ENCODE results near the gene PPP6R3. TPM values are rescaled to one million over a fixed set of nuclear protein-coding genes. Genes with fewer than 3 reads are reported as not detected.

The PPP6R3 gene
- total and polyA plus RNA-seq, 5 experiments from 2014 or later = 44.0 to 169 (median 46.6) TPM

Other genes starting within 250 kb of the PPP6R3 start
- gene KMT5B, start 247.5 kb upstream of the PPP6R3 start, total RNA-seq = 10 to 100 TPM; 55.0 to 56.0 TPM
- 10 to 100 TPM; 31.5 to 41.8 (median 38.9) TPM for gene KMT5B, start 247.5 kb upstream of the PPP6R3 start, polyA plus RNA-seq
- 10 to 100 TPM; 17.9 to 19.4 TPM for gene C11orf24, start 188.8 kb upstream of the PPP6R3 start, total RNA-seq
- 10 to 100 TPM in 1 of 3 donors, 1 to 10 TPM in 2; 6.1 to 10.4 (median 6.6) TPM for gene C11orf24, start 188.8 kb upstream of the PPP6R3 start, polyA plus RNA-seq
- gene LRP5, start 148.2 kb upstream of the PPP6R3 start, total RNA-seq = 1 to 10 TPM; 3.0 to 3.6 TPM
- 1 to 10 TPM in 2 of 3 donors, under 1 TPM in 1; 0.19 to 1.4 (median 1.4) TPM for gene LRP5, start 148.2 kb upstream of the PPP6R3 start, polyA plus RNA-seq
- not detected for gene GAL, start 223.8 kb downstream of the PPP6R3 start, total RNA-seq
- not detected for gene GAL, start 223.8 kb downstream of the PPP6R3 start, polyA plus RNA-seq

All from naive thymus-derived CD8-positive, alpha-beta T cell (primary cell).